GM21825 (cell line): Measurements from ENCODE around the gene CD34.

ENCODE experiments used
- ATAC-seq: cut with Tn5 transposase; IDR thresholded peaks from one replicate; pipeline ENCODE4 v1.9.1; 2021; ENCODE audit warnings: mild to moderate bottlenecking, moderate library complexity; ENCODE audit not compliant: unreplicated experiment

The CD34 gene

DNA sequence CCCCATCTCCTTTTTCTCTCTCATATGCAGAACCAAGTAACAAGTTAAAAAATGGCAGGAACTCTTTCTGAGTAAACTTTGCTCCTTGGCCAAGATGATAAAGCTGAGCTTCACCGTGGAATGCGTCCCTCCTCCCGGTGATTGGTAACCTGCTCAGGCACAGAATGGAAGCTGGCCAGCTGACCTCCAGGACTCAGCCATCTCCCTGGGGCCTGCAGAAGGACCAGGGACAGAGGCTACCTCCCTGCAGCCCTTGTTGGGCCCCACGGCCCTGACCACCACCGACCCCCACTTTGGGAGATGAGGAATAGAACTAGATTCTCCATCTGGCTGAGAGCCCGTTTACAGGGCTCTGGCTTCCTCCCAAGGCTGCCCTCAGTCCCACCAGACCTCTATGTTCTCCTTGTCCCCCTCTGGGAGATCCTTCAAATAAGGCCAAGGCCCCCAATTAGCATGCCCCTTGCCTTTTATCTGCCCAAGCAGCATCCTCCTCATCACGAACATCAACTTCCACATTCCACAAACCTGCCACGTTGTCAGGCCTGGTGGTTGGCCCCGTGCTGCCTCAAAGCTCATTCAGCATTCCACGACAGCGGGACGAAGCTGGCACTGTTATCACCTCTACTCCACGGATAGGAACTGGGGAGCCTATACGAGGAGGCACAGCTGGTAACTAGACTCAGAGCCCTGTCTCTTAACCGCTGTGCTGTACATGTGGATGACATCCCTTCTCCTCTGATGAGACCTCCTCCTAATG is 74.2 kb downstream of the CD34 start:
- ATAC-seq: no peak

DNA sequence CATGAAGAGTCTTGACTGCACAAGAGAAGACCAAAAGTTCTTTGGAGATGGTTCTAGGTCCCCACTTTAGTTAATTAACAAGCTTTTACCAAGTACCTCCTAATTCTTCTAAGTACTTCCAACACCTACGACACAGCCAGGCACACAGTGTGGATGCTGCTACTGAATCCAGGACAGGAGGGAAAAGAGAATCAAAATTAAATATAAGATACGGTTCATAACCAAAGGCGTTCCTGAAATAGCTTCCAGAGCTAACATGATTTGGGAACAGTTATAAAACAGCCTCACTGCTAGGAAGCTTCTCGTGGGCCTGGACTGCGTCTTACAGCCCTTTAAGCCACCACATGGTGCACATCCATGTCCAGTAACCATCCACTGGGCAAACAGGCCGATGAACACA is 75.0 kb downstream of the CD34 start:
- no peak for ATAC-seq

DNA sequence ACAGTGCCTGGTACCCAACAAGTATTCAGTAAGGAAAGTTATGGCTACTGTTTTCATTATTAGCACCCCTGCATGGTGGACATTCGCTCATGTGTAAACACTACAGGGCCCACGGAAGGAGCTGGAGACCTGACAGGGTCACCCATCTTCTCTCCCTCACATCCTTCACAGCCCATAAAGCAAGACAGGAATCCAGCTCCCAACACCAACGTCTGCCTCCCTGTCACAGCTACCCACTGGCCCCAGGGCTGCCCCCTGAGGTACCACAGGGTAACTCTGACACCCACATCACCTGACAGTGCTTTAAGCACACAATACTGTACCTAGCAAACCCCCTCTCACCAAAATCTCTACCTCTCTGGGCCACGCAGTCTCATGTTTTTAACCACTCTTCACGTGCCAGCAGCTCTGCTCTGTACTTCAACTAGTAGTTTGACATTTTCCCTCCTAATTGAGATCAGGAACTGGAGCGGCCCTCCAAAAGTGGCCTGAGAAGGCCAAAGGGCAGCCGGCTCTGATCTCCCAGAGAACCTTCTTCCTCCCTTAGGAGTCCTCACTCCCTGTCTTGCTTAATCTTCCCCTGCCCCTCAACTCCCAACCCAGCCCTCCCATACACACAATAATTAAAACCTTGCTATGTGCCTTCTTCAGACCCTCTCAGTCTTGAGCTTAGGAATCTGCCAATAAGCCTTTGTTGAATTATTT is 76.8 kb downstream of the CD34 start:
- ATAC-seq: no peak

DNA sequence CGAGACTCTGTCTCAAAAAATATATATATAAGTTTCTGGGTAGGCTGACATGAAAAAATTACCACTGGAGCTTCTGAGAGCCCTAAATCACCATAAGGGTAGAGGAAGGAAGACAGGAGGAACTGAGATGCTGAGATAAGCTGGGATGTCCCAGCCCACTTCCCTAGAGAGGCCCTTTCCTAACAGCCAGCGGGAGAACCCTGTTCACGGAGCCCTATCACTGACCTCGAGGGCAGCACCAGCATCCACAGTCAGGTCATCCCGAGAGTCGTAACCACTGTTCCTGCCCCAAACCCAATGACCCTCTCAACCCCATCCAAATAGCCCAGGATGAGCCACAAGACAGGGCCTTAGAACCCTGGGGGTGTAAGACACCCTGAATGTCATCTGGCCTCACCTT is 77.5 kb downstream of the CD34 start:
- ATAC-seq: no peak

DNA sequence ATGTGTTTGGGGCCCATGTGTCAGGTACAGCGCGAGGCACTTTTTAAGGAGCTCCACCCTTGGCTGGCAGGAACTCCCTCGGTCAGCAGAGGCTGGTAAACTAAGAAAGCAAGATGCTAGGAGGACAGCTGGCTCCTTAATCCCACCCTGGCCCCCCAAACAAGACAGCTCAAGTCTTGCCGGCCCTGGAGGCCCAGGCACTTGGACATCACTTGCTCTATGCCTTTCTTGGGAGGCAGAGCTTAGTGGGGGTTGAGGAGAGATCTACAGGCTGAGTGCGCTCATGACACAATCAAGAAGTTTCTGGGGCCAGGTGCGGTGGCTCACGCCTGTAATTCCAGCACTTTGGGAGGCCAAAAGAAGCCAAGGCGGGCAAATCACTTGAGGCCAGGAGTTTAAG is 78.1 kb downstream of the CD34 start:
- no peak for ATAC-seq

DNA sequence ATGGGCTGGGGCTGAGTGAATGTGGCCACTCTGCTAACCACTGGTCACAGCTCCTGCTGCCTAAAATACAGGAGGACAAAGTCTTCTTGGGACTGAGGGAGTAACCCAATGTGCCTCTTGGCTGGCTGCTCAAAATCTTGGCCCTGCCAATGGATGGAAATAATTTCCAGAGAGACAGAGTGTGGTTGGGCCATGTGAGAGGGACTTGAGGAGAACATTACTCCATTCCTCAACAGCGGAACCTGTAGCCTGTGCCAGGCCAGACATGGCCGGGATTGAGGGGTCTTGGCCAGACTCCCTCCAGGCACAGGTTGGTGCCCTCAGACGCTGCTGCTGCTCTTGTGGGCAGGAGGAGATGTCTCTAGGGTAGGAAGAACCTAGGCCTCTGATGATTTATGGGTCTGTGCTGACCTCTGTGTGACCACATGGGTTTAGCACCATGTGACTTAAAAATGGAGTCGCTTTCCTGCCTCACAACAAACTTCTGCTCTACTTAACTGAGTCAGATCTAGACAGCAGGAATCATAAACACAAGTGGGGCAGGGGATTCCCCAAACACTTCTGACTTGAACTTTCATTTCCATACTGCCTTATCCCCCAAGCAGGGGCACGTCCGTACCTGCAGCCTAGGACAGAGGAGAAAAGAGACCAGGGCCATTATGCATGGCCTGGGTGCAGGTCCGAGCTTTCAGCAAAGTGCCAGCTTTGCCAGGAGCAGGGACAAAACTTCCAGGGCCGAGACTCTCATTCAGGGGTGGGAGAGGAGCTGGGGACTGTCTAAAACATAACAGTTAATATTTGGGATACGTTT is 79.2 kb downstream of the CD34 start:
- peak; percentile 73 for ATAC-seq
